Ishikawa (cell line): ENCODE measurements around the gene ENOX2.

ENCODE experiments used
- CEBPB ChIP-seq: IDR thresholded peaks from 2 replicates; pipeline ENCODE4 v1.6.1; 2012
- EGR1 ChIP-seq: IDR thresholded peaks from 2 replicates; pipeline ENCODE4 v1.6.1; 2012
- EP300 ChIP-seq: IDR thresholded peaks from 2 replicates; pipeline ENCODE4 v1.6.1; 2012; ENCODE audit warnings: borderline replicate concordance
- FOXM1 ChIP-seq: IDR thresholded peaks from 2 replicates; pipeline ENCODE4 v1.6.1; 2012; ENCODE audit warnings: low read depth, borderline replicate concordance
- NFIC ChIP-seq: IDR thresholded peaks from 2 replicates; pipeline ENCODE4 v1.6.1; 2012
- RAD21 ChIP-seq: IDR thresholded peaks from 2 replicates; pipeline ENCODE4 v1.6.1; 2012; ENCODE audit warnings: low read depth
- TAF1 ChIP-seq: IDR thresholded peaks from 2 replicates; pipeline ENCODE4 v1.6.1; 2012; ENCODE audit warnings: low read depth, mild to moderate bottlenecking
- TCF12 ChIP-seq: IDR thresholded peaks from 2 replicates; pipeline ENCODE4 v1.6.1; 2012; ENCODE audit warnings: low read depth
- YY1 ChIP-seq: IDR thresholded peaks from 2 replicates; pipeline ENCODE4 v1.6.1; 2012; ENCODE audit warnings: low read depth
- ZBTB7A ChIP-seq: IDR thresholded peaks from 2 replicates; pipeline ENCODE4 v1.6.1; 2012; ENCODE audit warnings: low read depth
- TF ChIP-seq, protein P1 (sequence below): IDR thresholded peaks from 2 replicates; pipeline ENCODE4 v1.6.1; 2012; ENCODE audit warnings: low read depth, mild to moderate bottlenecking
- TF ChIP-seq, protein P2 (sequence below): IDR thresholded peaks from 2 replicates; pipeline ENCODE4 v1.6.1; 2012
- TF ChIP-seq, protein P3 (sequence below): IDR thresholded peaks from 2 replicates; pipeline ENCODE4 v1.6.1; 2012

The ENOX2 gene

DNA sequence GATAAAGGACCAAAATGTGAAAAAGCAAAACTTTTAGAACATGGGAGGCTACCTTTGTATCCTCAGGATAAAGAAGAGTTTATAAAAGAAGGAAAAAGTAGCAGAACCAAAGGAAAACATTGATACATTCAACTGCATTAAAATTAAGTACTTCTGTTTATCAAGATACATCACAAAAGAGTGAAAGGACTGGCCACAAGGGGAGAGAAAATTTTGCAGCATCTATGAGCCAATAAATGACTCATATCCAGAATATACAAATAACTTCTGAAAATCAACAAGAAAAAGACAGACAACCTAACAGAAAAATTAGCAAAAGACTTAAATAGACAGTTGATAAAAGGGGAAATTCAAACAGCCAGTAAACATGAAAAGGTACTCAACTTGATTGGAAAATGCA is 324.1 kb downstream of the ENOX2 start:
- no peak for TF ChIP-seq EGR1
- TF ChIP-seq NFIC, result no peak
- no peak for TF ChIP-seq RAD21
- TF ChIP-seq, protein P1, sequence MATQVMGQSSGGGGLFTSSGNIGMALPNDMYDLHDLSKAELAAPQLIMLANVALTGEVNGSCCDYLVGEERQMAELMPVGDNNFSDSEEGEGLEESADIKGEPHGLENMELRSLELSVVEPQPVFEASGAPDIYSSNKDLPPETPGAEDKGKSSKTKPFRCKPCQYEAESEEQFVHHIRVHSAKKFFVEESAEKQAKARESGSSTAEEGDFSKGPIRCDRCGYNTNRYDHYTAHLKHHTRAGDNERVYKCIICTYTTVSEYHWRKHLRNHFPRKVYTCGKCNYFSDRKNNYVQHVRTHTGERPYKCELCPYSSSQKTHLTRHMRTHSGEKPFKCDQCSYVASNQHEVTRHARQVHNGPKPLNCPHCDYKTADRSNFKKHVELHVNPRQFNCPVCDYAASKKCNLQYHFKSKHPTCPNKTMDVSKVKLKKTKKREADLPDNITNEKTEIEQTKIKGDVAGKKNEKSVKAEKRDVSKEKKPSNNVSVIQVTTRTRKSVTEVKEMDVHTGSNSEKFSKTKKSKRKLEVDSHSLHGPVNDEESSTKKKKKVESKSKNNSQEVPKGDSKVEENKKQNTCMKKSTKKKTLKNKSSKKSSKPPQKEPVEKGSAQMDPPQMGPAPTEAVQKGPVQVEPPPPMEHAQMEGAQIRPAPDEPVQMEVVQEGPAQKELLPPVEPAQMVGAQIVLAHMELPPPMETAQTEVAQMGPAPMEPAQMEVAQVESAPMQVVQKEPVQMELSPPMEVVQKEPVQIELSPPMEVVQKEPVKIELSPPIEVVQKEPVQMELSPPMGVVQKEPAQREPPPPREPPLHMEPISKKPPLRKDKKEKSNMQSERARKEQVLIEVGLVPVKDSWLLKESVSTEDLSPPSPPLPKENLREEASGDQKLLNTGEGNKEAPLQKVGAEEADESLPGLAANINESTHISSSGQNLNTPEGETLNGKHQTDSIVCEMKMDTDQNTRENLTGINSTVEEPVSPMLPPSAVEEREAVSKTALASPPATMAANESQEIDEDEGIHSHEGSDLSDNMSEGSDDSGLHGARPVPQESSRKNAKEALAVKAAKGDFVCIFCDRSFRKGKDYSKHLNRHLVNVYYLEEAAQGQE, result no peak
- no peak for TF ChIP-seq EP300

DNA sequence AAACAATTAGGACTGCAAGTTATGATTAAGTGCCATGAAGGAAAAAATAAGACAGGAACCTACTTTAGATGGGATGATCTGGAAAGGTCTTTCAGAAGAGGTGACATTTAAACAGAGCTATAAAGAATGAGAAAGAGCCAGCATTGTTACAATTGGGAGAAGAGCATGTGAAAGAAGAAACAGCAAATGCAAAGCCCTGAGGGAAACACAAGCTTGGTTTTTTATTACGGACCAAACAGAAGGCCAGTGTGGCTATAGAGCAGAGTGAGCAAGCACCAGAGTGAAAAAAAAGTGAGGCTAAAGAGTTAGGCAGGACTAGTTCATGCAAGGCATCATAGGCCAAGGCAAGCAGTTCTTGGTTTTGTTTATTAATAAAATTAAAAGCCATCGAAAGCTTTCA is 325.6 kb downstream of the ENOX2 start:
- TF ChIP-seq ZBTB7A, result no peak
- no peak for TF ChIP-seq FOXM1
- TF ChIP-seq, protein P2, sequence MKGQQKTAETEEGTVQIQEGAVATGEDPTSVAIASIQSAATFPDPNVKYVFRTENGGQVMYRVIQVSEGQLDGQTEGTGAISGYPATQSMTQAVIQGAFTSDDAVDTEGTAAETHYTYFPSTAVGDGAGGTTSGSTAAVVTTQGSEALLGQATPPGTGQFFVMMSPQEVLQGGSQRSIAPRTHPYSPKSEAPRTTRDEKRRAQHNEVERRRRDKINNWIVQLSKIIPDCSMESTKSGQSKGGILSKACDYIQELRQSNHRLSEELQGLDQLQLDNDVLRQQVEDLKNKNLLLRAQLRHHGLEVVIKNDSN, result no peak
- TF ChIP-seq NFIC, result no peak
- no peak for TF ChIP-seq CEBPB
- no peak for TF ChIP-seq EGR1
- TF ChIP-seq RAD21, result no peak
- TF ChIP-seq, protein P1, result no peak
- TF ChIP-seq TAF1, result no peak

- TF ChIP-seq EP300 (no peak), RAD21 (peak; percentile 67), YY1 (no peak), TAF1 (no peak), TCF12 (no peak)
- TF ChIP-seq, protein P3, sequence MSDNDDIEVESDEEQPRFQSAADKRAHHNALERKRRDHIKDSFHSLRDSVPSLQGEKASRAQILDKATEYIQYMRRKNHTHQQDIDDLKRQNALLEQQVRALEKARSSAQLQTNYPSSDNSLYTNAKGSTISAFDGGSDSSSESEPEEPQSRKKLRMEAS, result no peak
Measured at GRCh38 chrX:130575831-130576389, 327.1 kb downstream of the ENOX2 start.
